Measurements from ENCODE around the gene TMEM52.

TMEM52 gene

DNA sequence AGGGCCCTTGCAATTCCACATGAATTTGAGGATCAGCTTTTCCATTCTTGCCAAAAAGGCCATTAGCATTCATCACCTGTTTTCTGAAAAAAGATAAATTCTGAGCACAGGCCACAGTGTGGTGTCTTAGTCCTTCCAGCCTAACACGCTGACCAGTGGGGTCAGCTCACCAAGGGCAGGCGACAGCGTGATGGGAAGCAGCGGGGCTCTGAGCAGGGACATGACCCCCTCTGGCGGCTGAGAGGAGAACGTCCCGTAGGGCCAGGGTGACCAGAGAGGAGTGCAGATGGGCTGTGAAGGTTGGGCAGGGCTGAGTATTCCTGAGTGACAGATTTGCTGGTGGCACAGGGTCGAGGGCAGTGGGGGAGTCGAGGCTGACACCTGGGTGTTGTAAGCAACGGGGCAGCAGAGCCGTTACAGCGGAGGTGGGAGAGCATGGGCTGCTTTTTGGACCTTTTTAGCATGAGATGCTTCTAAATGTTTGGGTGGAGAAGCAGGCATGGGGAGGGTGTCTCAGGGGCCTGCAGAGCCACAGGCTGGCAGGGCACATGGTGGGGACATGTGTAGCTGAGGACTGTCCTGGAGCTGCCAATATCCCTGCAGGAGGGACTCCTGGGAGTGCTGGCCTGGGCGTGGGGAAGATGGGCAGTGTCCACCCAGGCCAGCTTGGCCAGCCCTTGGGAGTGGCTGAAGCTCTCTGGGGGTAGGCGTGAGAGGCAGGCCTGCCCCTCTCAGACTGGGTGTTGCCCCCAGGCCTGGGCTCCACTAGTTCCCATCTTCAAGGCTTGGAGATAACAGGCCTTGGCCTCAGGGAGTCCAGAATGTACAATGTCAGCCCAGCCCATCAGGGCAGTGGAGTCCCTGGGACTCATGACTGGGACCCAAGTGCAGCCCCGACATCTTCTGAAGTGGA, 12.6 kb downstream of the TMEM52 start:
- Histone ChIP-seq H3K4me1 (ENCODE audit: control insufficient read depth, low read depth, low read length) (peaks cover 4% of the 10 kb centered on the region), H3K27ac (ENCODE audit: low read length) (no peak overlapping the region), H3K4me3 (ENCODE audit: low read length) (no peak overlapping the region), H3K27me3 (ENCODE audit: control insufficient read depth, insufficient read depth, low read length) (no peaks in the 10 kb centered on the region), H3K36me3 (ENCODE audit: control insufficient read depth, low read depth, low read length) (no peaks in the 10 kb centered on the region), H3K9ac (ENCODE audit: low read length) (no peak overlapping the region), H3K9me3 (ENCODE audit: control insufficient read depth, low read depth, low read length) (peaks cover 3% of the 10 kb centered on the region)

DNA sequence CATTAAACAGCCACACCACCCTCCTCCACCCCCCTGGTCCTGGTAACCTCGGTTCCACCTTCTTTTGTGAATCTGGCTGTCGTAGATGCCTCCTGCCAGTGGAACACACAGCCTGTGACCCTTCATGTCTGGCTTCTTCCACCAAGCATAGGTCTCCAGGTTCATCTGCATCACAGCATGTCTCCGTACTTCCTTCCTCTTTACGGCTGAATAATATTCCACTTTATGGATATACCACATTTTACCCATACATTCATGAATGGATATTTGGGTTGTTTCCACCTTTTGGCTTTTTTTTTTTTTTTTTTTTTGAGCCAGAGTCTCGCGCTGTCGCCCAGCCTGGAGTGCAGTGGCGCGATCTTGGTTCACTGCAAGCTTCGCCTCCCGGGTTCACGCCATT, 15.9 kb downstream of the TMEM52 start:
- H3K36me3 ChIP-seq (ENCODE audit: control insufficient read depth, low read depth, low read length), result no peaks in the 10 kb centered on the region
- H3K4me3 ChIP-seq (ENCODE audit: low read length), result no peak overlapping the region
- H3K27me3 ChIP-seq (ENCODE audit: control insufficient read depth, insufficient read depth, low read length), result no peaks in the 10 kb centered on the region
- no peak overlapping the region for H3K27ac ChIP-seq (ENCODE audit: low read length)
- H3K9ac ChIP-seq (ENCODE audit: low read length), result no peak overlapping the region
- H3K9me3 ChIP-seq (ENCODE audit: control insufficient read depth, low read depth, low read length), result peaks cover 3% of the 10 kb centered on the region
- no peaks in the 10 kb centered on the region for H3K4me1 ChIP-seq (ENCODE audit: control insufficient read depth, low read depth, low read length)

DNA sequence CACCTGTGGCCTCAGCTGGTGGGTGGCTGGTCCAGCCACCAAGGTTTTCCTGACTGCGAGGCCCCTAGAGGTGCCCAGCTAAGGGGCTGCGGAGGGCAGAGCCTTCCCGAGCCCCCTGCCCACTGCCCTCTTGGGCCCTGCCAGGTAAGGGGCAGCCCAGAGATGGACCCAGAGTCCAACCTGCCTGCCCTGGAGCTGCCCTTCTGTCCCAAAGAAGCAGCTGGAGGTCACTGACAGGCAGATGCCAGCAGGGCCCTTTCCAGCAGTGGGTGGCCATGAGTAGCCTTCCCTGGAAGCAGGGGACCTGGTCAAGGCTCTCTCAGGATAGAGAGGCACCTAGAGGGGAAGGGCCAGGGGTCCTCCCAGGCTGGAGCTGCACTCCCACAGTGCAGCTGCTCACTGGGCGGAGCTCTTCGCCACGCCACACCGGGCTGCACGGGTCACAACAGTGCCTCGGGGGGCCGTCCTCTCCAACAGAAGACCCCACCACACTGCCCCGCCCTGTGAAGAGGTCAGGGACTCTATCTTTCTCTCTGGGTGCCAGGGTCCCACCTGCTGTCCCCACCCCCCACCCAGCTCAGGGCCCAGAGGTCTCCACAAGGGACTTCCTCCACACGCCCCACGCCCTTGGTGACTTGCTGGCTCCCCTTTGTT, 17.3 kb downstream of the TMEM52 start:
- H3K4me1 ChIP-seq (ENCODE audit: control insufficient read depth, low read depth, low read length), result no peaks in the 10 kb centered on the region
- H3K9me3 ChIP-seq (ENCODE audit: control insufficient read depth, low read depth, low read length), result peaks cover 3% of the 10 kb centered on the region
- no peak overlapping the region for H3K27ac ChIP-seq (ENCODE audit: low read length)
- H3K4me3 ChIP-seq (ENCODE audit: low read length), result no peak overlapping the region
- no peak overlapping the region for H3K9ac ChIP-seq (ENCODE audit: low read length)
- no peaks in the 10 kb centered on the region for H3K27me3 ChIP-seq (ENCODE audit: control insufficient read depth, insufficient read depth, low read length)
- no peaks in the 10 kb centered on the region for H3K36me3 ChIP-seq (ENCODE audit: control insufficient read depth, low read depth, low read length)

DNA sequence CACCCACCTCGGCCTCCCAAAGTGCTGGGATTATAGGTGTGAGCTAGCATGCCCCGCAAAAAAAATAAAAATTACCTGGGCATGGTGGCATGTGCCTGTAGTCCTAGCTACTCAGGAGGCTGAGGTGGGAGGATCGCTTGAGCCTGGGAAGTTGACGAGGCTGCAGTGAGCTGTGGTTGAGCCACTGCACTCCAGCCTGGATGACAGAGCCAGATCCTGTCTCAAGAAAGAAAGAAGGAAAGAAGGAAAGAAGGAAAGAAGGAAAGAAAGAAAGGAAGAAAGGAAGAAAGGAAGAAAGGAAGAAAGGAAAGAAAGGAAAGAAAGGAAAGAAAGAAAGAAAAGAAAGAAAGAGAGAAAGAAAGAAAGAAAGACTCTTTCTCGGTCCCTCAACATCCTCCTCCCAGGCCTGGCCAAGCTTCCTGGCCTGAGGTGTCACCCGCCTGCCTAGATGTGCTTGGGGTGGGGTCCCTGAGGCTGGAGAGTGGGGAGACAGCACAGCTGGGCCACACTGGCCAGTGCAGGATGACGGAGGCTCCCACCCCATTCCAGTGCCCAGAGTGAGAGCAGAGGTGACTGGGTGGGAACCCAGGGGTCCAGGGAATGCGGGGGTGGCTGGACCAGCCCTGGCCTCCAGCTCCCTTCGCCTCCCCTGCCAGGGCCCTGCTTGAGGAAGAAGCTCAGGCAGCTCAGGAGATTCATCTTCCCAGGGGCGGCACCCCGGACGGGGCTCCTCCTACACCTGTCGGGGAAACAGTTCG, 18.0 kb downstream of the TMEM52 start:
- no peak overlapping the region for H3K9ac ChIP-seq (ENCODE audit: low read length)
- H3K27me3 ChIP-seq (ENCODE audit: control insufficient read depth, insufficient read depth, low read length), result no peaks in the 10 kb centered on the region
- H3K27ac ChIP-seq (ENCODE audit: low read length), result no peak overlapping the region
- no peaks in the 10 kb centered on the region for H3K36me3 ChIP-seq (ENCODE audit: control insufficient read depth, low read depth, low read length)
- H3K4me1 ChIP-seq (ENCODE audit: control insufficient read depth, low read depth, low read length), result no peaks in the 10 kb centered on the region
- peaks cover 3% of the 10 kb centered on the region for H3K9me3 ChIP-seq (ENCODE audit: control insufficient read depth, low read depth, low read length)
- no peak overlapping the region for H3K4me3 ChIP-seq (ENCODE audit: low read length)

DNA sequence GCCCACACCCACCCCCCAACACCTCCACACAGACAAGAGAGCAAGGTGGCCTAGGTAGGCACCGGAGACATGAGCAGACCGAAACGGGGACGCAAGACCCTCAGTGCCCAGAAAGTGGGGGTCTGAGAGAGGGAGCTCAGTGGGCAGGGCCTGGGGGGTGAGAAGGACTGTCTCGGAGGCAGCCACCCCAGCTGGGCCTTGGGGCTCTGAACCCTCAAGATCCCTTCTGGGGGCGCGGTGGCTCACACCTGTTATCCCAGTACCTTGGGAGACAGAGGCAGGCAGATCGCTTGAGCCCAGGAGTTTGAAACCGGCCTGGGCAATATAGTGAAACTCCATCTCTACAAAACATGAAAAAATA, 19.1 kb downstream of the TMEM52 start:
- peaks cover 3% of the 10 kb centered on the region for H3K9me3 ChIP-seq (ENCODE audit: control insufficient read depth, low read depth, low read length)
- H3K27ac ChIP-seq (ENCODE audit: low read length), result no peak overlapping the region
- no peak overlapping the region for H3K4me3 ChIP-seq (ENCODE audit: low read length)
- no peaks in the 10 kb centered on the region for H3K27me3 ChIP-seq (ENCODE audit: control insufficient read depth, insufficient read depth, low read length)
- no peak overlapping the region for H3K9ac ChIP-seq (ENCODE audit: low read length)
- peaks cover 4% of the 10 kb centered on the region for H3K4me1 ChIP-seq (ENCODE audit: control insufficient read depth, low read depth, low read length)
- no peaks in the 10 kb centered on the region for H3K36me3 ChIP-seq (ENCODE audit: control insufficient read depth, low read depth, low read length)

DNA sequence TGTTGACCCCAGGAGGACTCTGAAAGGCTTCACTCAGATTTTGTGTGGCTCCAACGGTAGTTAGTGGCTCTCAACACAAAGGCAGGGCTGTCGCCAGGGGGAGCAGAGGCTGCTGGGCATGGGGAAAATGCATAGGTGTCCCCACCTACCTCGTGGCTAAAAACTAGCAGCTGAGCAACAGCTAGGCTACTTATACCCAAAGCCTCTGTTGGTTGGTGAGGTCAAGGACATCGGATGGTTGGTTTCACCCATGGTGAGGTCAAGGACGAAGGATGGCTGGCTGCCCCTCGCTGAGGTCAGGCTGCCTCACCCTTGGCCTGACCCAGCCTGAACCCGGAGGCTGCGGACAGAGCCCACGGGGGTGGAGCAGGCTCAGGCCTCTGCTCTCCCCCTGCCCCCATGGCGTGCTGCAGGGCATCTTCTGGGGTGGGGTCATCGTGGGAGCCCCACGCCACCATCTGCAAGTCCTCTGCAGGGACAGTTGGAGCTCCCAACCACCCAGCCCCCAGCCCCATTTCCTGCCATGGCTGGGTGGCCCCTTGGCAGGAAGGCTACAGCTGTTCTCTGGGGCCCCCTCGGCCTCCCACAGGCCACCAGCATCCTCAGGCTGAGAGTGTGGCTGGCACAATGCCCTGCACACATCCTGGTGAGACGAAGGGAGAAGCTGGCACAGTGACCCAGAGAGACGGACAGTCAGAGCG, 19.7 kb downstream of the TMEM52 start:
- H3K27ac ChIP-seq (ENCODE audit: low read length), result no peak overlapping the region
- no peak overlapping the region for H3K9ac ChIP-seq (ENCODE audit: low read length)
- H3K9me3 ChIP-seq (ENCODE audit: control insufficient read depth, low read depth, low read length), result peaks cover 3% of the 10 kb centered on the region
- no peaks in the 10 kb centered on the region for H3K27me3 ChIP-seq (ENCODE audit: control insufficient read depth, insufficient read depth, low read length)
- H3K4me1 ChIP-seq (ENCODE audit: control insufficient read depth, low read depth, low read length), result peaks cover 9% of the 10 kb centered on the region
- no peaks in the 10 kb centered on the region for H3K36me3 ChIP-seq (ENCODE audit: control insufficient read depth, low read depth, low read length)
- no peak overlapping the region for H3K4me3 ChIP-seq (ENCODE audit: low read length)

DNA sequence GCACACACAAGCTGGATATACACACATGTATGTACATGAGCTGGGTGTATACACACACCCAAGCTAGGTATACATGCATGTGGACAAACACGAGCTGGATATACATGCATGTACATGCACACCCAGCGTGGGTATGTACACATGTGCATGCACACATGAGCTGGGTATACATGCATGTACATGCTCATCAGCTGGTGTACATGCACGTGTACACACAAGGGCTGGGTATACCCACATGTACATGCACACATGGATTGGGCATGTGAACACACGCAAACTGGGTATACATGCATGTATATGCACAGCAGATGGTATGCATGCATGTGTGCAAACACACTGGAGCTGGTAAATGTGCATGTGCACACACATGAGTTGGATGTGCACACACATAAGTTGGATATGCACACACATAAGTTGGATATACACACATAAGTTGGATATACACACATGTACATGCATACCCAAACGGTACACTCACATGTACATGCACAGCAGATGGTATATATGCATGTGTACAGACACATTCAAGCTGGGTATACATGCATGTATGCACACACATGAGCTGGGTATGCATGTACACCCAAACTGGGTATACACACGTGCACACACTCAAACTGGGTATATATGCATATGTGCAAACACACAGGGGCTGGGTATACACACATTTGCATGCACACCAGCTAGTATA, 20.7 kb downstream of the TMEM52 start:
- Histone ChIP-seq H3K36me3 (ENCODE audit: control insufficient read depth, low read depth, low read length) (no peaks in the 10 kb centered on the region), H3K27me3 (ENCODE audit: control insufficient read depth, insufficient read depth, low read length) (no peaks in the 10 kb centered on the region), H3K4me1 (ENCODE audit: control insufficient read depth, low read depth, low read length) (peaks cover 9% of the 10 kb centered on the region), H3K9me3 (ENCODE audit: control insufficient read depth, low read depth, low read length) (peaks cover 3% of the 10 kb centered on the region), H3K9ac (ENCODE audit: low read length) (no peak overlapping the region), H3K4me3 (ENCODE audit: low read length) (no peak overlapping the region), H3K27ac (ENCODE audit: low read length) (no peak overlapping the region)

DNA sequence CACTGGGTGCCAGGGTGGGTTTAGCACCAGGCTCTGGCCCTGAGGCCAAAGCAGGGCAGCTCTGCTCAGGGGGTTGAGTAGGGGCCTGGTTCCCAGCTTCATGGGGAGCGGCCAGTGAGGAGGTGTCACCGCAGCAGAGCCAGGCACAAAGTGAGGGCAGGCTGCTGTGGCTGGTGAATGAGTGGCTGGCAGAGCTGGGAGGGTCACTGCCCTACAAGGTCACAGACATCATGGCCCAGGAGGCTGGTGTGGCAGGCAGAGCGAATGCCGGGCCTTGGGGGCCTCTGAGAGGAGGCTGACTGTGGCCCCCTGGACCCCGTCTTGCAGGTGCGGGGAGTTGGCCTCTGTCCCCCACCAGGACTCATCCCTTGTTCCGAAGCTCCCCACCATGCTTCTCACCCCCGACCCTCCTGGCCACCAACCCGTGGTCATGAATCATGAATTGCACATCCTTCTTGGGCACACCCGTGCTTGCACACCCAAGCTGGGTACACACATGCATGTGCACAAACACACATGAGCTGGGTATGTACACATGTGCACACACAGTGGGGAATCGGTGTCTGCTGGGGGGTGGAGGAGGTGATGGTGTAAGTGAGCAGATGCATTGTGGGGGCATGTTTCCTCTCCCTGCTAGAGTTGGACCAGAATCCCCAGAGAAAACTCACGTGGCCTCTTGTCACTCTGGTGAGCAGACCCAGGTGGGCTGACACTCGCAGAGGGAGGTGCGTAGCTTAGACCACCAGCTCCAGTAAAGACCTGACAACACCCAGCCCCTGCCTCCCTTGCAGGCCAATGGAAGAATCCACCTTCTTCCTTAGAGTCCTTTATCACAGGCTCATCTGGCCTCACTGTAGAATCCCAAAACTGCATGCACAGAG, 23.4 kb downstream of the TMEM52 start:
- Histone ChIP-seq H3K4me1 (ENCODE audit: control insufficient read depth, low read depth, low read length) (peaks cover 9% of the 10 kb centered on the region), H3K36me3 (ENCODE audit: control insufficient read depth, low read depth, low read length) (no peaks in the 10 kb centered on the region), H3K4me3 (ENCODE audit: low read length) (no peak overlapping the region), H3K9me3 (ENCODE audit: control insufficient read depth, low read depth, low read length) (no peaks in the 10 kb centered on the region), H3K27ac (ENCODE audit: low read length) (no peak overlapping the region), H3K9ac (ENCODE audit: low read length) (no peak overlapping the region), H3K27me3 (ENCODE audit: control insufficient read depth, insufficient read depth, low read length) (no peaks in the 10 kb centered on the region)

DNA sequence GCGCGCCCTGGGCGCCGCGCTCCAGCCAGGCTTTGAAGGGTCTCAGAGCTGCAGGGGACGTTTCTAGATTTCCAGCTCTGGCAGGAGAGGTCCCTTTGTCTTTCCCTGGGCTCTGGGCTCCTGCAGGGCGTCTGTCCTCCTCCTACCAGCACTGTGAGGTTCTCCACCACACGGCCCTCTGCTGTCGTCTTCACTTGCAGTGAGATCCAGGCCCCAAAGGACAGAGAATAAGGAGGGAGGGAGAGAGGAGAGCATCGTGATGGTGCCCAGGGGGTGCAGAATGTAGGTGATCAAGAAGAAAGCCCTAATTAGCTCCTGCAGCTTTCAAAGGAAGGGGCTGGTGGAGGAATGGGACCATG, 24.0 kb downstream of the TMEM52 start:
- Histone ChIP-seq H3K36me3 (ENCODE audit: control insufficient read depth, low read depth, low read length) (no peaks in the 10 kb centered on the region), H3K9ac (ENCODE audit: low read length) (no peak overlapping the region), H3K9me3 (ENCODE audit: control insufficient read depth, low read depth, low read length) (no peaks in the 10 kb centered on the region), H3K4me3 (ENCODE audit: low read length) (no peak overlapping the region), H3K27me3 (ENCODE audit: control insufficient read depth, insufficient read depth, low read length) (no peaks in the 10 kb centered on the region), H3K27ac (ENCODE audit: low read length) (no peak overlapping the region), H3K4me1 (ENCODE audit: control insufficient read depth, low read depth, low read length) (peaks cover 9% of the 10 kb centered on the region)

DNA sequence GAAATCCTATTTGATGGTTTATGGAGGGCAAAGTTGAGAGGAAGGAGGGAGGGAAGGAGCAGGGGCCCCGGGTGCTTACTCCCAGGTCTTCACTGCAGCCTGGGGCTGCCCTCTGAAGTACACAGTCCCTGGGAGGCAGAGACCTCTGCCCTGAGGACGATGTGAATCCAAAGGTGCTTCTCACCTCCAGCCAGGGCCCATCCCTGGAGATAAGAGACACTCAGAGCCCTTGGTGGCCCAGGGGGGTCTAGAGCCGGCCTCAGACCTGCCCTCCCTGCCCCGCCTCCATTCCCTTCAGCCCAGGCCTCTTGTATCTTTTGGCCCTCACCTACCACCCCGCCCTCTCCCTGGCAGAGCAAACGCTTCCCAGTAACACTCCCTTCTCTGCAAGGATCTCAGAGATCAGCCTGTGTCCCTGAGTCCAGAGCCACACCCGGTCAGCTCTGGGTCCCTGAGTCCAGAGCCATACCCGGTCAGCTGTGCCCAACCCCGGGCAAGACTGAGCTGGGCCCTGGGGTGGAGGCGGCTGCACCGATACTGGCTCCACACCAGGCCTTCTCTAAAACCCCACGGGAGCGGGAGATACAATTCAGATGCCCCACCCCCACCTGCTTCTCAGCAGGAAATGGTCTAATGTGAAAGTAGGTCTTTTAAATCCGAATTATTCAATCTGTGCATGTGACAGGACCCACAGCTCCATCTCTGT, 24.6 kb downstream of the TMEM52 start:
- Histone ChIP-seq H3K9ac (ENCODE audit: low read length) (no peak overlapping the region), H3K36me3 (ENCODE audit: control insufficient read depth, low read depth, low read length) (no peaks in the 10 kb centered on the region), H3K27ac (ENCODE audit: low read length) (no peak overlapping the region)

More for the DNA sequence above, 24.6 kb downstream of the TMEM52 start:
- Histone ChIP-seq H3K9me3 (ENCODE audit: control insufficient read depth, low read depth, low read length) (no peaks in the 10 kb centered on the region), H3K4me1 (ENCODE audit: control insufficient read depth, low read depth, low read length) (peaks cover 9% of the 10 kb centered on the region), H3K27me3 (ENCODE audit: control insufficient read depth, insufficient read depth, low read length) (no peaks in the 10 kb centered on the region), H3K4me3 (ENCODE audit: low read length) (no peak overlapping the region)
